GM21526 (cell line): Measurements from ENCODE around the gene CRELD1.
"Not testable (repeated sequence)": the region's sequence is repeated elsewhere in the genome, so short reads cannot be mapped to it uniquely, and the experiment has no call there.

Source experiments
- ATAC-seq: cut with Tn5 transposase; IDR thresholded peaks from one replicate; pipeline ENCODE4 v1.9.1; 2021; ENCODE audit warnings: moderate library complexity; ENCODE audit not compliant: unreplicated experiment, low FRiP score

CRELD1 gene

DNA sequence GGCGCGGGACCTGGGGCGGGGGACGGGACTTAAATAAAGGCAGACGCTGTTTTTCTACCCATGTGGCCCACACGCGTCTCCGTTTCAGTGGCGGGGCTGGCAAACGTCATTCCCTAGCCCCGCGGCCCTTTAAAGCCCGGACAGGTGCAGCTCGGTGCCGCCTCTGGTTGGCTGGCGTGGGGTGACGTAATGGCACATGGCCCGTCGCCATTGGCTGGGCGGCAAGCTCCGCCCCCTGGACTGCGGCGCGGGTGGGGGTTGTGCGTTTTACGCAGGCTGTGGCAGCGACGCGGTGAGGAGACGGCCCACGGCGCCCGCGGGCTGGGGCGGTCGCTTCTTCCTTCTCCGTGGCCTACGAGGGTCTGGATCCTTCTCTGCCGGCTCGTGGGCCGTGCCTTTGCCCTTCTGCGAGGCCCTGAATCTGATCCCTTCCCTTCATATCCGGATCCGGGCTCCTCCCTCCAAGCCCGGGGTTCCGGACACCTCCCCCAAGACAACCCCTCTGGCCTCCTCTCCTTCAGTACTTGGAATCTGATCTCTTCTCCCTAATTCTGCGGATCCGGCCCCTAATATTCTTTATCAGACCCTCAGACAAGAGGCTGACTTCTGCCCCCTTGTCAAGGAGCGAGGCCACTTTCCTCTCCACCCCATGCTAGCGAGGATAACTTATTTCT lies at the start of gene CRELD1:
Gene CRELD1, plus strand, starts transcription at position 274 of the 674 bp plus-strand sequence. CDS start 605 bp downstream, outside the sequence.
- ATAC-seq: peak; percentile 86

DNA sequence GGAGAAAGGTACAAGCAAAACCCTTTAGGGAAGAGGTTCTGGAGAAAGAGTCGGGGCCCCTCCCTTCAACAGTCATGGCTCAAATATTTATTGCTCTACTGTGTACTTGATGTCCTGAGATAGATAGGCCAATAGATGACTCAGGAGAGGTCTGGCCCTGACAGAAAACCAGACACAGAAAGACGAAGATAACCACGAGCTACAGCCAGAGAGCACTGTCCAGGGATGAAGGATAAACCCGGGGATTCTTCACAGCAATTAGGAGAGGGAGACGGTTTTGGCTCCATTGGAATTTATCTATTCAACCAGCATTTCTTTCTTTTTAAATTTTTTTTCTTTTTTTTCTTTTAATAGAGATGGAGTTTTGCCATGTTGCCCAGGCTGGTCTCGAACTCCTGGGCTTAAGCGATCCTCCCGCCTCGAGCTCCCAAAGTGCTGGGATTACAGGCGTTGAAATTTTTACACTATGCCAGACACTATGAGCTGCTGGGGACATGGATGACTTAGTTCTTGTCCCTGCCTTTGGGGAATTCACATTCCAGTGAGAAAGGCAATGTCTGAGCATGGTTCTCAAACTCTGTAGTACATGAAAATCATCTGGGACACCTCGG lies 49.0 kb upstream of the CRELD1 start:
- no peak for ATAC-seq

- ATAC-seq: no peak
Measured at GRCh38 chr3:9886328-9886727, 47.3 kb upstream of the CRELD1 start.

DNA sequence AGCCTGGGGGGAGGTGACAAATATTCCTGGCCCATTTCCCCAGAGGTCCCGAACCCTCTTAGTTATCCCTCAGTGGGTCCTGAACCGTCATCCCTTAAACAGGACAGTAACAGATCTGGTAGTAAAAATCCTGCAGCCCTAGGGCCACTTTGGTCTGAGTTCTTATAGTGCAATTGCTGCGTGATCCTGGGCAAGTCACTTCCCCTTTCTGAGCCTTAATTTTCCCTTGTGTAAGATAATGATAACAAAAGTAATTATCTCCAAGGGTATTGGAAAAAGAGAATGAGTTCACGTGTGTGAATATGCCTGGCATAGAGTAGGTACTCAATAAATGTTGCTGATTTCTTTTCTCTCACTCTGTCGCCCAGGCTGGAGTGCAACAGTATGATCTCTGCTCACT lies 46.2 kb upstream of the CRELD1 start:
- no peak for ATAC-seq

DNA sequence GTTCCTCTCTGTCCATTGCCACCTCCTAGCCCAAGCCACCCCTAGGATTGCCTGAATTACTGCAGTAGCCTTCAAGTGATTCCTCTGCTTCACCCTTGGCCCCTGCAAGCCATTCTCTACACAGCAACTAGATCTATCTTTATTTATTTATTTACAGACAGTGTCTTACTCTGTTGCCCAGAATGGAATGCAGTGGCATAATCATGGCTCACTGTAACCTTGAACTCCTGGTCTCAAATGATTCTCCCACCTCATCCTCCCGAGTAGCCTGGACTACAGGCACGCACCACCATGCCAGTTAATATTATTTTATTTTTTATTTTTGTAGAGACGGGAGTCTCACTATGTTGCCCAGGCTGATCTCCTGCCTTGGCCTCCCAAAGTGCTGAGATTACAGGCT lies 45.1 kb upstream of the CRELD1 start:
- no peak for ATAC-seq

GRCh38 chr3:9889405-9889804 lies 44.2 kb upstream of the CRELD1 start:
- ATAC-seq: no peak

- ATAC-seq: peak; percentile 75
Measured at GRCh38 chr3:9890249-9891071, 43.2 kb upstream of the CRELD1 start, which contains the start of gene JAGN1. Gene JAGN1 (plus strand): TSS chr3:9890610. CDS start chr3:9890723, 113 bp downstream.

DNA sequence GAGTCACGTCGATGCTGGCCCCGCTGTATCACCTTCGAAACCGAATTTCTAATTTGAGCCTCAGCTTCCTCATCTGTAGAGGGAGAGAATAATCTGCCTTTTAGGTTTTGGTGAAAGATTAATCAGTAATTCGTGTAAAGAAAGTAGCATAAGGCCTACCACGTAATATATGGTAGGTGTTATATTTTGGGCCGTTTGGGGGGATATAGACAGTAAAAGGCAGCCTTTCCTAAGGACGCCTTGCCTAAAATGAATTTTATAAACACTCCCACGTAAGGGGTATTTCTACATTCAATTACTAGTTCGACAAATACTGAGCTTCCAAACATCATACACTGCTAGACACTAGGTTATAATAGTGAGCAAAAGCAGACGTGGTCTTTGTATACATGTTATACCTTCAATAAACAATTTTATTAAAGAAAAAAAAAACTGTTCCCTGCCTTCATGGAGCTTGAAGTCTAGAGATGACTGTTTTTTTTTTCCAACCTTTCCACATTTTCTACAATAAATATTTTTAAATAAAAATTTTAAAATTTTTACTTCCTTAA lies 42.5 kb upstream of the CRELD1 start:
- ATAC-seq: no peak

GRCh38 chr3:9893739-9894138 lies 39.9 kb upstream of the CRELD1 start:
- no peak for ATAC-seq

DNA sequence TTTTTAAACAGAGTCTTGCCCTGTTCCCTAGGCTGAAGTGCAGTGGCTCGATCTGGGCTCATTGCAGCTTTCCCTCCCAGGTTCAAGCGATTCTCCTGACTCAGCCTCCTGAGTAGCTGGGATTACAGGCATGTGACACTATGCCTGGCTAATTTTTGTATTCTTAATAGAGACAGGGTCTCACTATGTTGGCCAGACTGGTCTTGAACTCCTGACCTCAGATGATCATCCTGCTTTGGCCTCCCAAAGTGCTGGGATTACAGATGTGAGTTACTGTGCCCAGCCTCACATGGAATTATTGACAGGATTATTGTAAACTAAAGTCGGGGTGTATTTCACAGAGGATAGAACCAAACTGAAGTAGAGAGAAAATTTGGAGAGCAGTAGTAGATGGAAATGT lies 37.9 kb upstream of the CRELD1 start:
- ATAC-seq: not testable (repeated sequence)

DNA sequence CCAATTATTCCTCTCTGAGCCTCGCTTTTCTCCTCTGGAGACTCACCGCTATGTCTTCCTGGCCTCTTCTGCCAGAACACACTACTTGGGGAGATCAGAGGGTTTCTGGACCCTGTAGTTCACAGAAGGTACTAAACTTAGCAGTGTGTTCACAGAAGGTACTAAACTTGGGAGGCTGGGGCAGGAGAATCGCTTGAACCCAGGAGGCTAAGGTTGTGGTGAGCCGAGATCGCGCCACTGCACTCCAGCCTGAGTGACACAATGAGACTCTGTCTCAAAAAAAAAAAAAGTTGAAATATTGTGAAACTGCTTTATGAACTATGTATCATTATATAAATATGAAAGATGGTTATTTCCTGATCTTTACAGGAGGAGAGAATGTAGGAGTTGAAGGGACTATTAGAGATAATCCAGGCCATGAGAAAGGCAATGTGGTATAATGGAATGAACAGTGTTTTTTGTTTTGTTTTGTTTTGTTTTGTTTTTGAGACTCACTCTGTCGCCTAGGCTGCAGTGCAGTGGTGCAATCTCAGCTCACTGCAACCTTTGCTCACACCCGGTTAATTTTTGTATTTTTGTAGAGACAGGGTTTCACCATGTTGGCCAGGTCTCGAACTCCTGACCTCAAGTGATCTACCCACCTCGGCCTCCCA lies 36.8 kb upstream of the CRELD1 start:
- ATAC-seq: not testable (repeated sequence)

- no peak for ATAC-seq
Measured at GRCh38 chr3:9897408-9898372, 35.9 kb upstream of the CRELD1 start.

- no peak for ATAC-seq
Measured at GRCh38 chr3:9898467-9899241, 35.0 kb upstream of the CRELD1 start.

GRCh38 chr3:9899289-9899791 lies 34.3 kb upstream of the CRELD1 start:
- ATAC-seq: no peak

DNA sequence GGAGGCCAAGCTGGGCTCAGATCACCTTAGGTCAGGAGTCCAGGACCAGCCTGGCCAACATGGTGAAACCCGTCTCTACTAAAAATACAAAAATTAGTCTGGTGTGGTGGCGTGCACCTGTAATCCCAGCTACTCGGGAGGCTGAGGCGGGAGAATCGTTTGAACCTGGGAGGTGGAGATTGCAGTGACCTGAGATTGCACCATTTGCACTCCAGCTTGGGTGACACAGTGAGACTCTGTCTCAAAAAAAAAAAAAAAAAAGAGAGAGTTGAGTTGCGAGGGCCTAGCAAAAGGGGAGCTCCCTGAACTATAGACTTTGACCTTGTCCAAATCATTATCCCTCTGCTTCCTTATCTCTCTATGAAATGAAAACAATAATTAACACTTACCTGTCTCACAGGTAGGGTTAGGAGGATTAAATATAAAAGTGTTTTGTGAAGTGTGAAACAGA lies 32.6 kb upstream of the CRELD1 start:
- ATAC-seq: not testable (repeated sequence)

DNA sequence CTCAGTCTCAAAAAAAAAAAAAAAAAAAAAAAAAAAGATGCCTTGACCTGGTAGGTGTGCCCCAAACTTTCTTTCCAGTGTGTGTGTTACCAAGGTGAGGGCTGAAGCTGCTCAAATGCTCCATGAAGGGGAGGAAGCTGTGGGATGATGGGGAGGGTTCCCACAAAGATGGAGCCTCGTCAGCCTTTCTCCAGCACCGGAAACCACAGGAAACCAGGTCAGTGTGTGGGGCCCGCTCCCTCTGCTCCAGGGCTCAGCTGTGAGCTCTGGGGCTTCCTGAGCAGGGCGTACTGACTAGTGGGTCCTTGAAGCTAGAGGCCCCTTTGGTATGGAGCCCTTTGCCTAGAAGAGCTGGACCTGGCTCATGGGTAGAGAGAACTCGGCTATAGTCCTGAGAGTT lies 31.7 kb upstream of the CRELD1 start:
- ATAC-seq: no peak

- ATAC-seq: no peak
Measured at GRCh38 chr3:9902372-9903237, 31.0 kb upstream of the CRELD1 start, which contains the start of gene IL17RE. Gene IL17RE (plus strand): TSS chr3:9902848. CDS start chr3:9902933, 85 bp downstream.
